GM19395 (cell line): ENCODE data around the gene LRCH1.

ENCODE experiments used
- ATAC-seq: cut with Tn5 transposase; IDR thresholded peaks from one replicate; pipeline ENCODE4 v1.9.1; 2021; ENCODE audit warnings: mild to moderate bottlenecking, moderate library complexity; ENCODE audit not compliant: unreplicated experiment

The LRCH1 gene

DNA sequence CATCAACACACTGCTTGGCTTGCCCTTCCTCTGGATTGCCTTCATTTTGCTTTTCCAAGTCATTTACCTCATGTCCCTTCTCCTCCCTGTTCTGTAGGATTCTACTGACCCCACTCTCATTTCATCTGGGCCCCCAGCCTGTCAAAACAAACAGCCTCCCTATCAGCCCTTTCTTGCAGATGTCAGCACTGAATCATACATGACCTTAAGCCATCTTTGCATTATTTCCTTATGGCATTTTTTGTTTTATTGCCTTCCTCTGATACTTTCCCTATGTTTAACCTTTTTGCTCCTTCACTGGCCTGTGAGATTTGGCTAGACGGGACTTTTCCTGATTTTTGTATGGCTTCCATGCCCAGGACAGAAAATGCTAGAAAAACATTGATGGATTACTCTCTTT, 8.7 kb downstream of the LRCH1 start:
- no peak for ATAC-seq

DNA sequence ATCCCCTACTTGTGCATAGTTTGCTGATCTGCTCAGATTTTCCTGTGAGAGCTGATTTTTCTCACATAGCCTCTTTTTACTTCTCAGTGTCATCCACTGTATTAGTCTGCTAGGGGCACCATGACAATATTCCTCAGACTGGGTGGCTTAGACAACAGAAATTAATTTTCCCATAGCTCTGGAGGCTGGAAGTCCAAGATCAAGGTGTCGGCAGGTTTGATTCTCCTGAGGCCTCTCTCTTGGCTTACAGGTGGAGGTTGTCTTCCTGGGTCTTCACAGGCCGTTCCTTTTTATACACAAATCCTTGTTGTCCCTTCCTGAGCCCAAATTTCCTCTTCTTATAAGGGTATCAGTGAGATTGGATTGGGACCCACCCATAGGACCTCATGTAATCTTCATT, 9.2 kb downstream of the LRCH1 start:
- no peak for ATAC-seq

DNA sequence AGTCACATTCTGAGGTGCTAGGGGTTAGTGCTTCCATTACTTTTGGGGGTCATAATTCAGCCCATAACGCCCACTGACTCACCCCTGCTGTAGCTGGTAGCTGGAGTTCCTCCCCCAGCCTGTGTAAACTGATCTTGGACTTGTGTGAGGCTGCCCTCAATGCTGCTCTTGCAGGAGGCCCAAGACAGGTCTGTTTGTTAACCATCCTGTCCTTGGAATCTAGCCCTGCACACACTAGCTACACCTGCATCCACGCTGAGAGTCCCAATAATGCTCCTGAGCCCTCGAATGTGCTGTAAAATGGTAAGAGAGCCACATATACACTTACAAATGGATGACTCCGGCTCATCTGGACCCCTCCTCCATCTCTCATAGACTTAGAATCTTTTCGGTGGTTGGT, 9.6 kb downstream of the LRCH1 start:
- no peak for ATAC-seq

DNA sequence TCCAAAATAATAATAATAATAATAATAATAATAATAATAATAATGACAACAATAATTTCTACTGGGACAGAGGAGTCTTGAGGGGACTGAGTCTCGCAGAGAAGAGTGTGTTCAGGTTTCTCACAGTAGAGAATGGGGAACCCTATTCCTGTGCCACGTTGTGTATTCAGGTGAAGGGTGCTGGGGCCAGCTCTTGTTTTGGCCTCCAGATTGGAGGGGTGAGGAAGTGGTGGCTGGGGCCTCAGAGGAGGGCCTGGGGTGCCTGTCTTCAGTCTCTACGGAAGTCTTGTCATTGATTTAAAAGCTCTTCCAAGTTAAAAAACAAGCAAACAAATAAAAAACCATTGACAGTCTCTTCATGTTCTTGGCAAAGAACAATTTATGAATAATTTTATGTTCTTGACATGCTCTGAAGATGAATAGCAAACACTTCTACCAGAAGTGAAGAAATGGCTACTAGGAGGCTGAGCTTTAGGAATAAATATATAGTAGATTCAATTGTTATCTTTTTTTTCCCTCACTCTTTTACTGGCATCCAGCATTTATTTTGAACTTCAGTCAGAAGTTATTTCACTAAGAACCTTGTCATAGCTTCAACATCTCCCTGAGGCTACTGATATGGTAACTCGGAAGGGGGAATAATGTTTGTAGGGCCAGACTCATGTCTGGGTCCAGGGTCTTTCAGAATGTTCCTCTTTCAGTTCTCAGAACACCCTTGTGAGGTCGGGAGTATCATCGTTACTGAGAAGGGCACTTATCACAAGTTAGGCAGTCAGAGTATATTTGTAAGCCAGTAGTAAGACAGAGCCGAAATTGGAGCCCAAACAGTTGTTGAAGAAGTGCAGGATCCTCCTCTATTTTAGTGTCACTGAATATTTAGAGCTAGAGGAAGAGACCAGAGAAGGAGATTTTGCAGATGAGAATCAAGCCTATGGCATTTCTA, 13.1 kb downstream of the LRCH1 start:
- peak; percentile 83 for ATAC-seq

DNA sequence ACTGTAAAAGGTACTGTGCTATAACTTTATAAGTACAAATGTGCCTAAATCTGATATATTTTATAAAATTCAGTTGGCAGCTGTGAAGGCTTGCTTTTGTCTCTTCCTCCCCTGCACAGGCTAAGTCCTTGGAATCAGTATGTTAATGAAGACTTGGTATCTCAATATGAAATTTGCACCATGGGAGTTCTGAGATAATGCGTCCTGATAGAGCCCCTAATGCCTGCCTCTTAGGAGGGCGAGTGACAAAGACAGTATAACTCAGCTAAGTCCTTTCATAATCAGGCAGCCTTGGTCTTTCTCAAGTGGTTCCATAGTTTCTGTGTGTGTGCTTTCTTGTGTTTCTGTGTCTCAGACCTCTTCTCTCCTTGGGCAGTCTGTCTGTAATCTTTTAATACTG, 14.7 kb downstream of the LRCH1 start:
- ATAC-seq, result no peak

DNA sequence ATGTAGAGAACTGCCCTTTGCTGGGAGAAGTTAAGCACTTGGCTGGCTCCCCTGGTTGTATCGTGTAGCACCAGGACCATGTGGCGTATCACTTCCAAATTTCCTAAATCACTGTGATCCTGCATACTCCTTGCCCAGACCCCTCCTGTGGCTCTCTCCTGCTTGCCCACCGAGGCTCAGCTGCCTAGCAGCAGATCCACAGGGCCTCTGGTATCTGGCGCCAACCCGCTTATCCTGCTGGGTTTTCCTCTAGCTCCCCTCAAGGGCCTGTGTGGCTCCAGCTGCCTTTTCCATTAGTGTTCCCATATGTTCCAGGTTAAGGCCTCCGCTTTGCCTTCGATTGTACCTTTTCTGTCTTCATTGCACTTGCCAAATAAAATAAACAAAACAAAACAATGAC, 16.5 kb downstream of the LRCH1 start:
- ATAC-seq, result no peak

DNA sequence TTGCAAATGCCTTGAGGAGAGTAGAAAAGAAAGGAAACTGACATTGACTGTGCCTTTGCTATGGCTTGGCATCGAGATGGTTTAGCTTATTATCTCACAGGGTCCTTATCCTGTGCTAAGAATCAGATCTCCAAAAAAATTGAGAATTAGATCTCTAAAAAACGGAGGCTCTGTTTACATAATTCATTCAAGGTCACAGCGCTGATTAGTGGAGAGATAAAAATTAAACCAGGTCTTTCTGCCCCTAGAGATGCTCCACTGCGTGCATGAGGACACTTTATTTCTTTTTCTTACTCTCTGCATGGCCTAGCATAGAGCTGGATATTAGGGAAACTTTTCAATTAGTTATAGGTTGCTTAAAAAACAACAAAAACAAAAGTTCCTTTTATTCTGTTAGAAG, 17.3 kb downstream of the LRCH1 start:
- ATAC-seq, result no peak

DNA sequence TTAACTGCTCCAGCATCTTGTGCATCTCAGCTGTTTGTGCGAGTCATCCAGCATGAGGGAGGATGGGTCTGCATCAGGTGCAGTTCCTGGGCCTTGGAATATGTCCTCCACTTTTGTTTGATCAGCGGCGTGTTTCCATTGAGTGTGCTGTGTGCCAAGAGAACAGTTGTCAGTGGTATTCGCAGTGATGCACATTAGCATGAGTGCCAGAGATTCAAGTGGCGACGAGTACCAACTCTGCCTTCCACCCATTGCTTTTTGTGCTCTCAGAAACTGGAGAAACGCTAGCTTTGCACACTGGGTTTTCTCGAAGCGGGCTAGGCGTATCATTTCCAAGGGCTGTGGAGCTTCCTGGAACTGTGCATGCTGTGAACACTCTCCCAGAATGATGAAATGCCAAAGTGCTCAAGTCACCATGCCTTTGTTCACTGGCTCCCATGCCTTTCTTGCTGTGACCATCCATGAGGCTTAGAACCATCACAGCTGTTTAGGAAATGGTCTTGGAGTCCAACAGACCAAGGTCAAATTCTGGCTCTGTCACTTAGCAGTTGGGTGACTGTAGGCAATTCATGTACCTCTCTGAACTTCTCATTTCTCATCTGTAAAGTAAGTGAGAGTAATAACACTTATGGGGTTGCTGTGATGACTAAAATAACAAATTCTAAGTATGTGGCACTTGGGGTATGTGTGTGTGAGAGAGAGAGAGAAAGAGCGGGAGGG, 18.4 kb downstream of the LRCH1 start:
- ATAC-seq, result no peak

DNA sequence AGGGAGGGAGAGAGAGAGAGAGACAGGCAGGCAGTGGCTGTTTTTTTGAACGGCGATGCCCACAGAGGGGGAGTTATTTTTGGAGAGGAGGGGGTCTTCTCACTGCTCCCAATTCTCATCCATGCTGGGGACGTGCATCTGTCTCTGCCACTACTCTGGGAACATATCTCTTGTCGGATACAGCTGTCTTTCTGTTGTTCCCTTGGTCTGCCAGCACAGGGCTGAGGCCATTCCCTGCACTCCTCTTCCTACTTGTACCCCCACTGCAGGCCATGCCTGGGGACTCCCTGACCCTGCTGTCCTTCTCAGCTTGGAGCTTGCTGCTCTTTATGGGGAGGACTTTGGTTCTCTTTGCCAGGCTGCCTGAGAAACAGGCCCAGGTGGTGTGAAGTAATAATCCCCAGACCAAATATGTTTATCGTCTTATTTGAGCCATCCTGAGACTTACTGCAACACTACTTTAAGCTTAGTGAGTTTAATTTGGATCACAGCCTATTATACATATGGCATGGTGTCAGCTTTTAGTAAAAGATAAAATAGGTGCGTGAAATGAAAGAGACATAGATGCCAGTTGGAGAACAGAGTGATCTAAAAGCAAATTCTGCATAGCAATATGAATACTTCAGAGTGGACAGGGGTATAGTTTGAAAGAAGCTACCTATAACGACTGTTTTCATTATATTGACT, 19.1 kb downstream of the LRCH1 start:
- ATAC-seq, result no peak

DNA sequence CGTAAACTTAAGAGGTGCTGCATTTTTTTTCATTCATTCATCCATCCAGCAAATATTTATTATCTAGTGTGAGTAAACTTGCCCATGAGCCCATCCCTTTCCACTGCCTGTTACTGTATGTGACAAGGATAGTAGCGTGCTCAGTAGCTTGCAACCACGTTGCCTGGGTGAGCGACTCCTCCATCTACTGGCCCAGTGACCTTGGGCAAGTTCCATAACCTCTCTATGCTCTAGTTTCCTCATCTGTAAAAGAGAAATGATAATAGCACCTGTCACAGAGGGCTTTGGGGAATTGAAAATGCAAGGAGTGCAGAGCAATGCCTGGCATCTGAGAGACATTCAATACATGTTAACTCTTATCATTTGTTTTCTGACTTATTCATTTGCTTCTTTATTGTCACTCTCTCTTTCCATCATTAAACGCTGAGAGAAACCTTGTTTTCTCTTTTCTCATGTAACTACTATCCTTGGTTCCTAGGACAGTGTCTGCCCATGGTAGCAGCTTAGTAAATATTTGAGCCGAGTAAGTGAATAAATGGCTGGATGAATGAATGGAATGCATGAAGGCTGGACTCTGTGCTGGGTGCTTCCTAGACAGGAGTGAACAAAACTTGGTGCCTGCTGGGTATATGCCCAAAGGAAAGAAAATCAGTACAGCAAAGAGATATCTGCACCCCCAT, 19.9 kb downstream of the LRCH1 start:
- no peak for ATAC-seq

DNA sequence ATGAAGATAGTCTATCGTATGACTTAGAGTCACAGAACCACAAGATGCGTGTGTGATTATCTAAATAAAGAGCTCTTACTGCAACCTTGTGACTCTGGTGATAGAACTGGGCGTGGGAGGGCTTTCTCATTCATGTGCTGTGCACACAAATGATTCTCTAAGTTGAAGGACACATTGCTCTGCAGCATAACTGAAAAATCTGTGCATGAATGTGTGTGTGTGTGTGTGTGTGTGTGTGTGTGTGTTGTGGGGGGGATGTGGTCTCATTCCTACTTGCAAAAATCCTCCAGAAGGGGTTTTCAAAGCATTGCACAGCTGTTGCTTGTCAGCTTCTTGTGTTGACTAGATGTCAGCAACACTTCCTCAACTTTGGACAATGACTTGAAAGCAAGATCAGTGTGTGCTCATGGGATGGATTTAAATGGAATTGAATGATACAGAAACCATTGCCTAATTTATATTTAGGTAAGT, 22.4 kb downstream of the LRCH1 start:
- no peak for ATAC-seq

DNA sequence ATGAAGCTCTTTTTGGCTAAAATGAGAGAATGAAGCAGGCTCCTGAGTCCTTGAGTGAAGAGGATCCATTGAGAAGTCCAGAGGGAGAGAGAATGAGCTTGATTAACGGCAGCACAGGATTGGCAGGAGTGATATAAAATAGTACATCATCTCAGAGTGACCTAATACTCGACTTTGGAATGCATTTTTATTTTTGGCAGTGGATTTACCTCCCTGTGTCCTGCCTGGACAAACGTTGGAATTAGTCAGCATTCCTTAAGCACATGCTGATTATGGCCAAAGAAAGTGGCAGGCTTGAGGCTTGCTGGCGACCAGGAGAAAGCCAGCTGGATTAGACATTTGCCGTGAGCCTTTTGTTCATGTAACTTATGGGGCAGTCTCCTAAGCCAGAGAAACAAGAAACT, 22.9 kb downstream of the LRCH1 start:
- no peak for ATAC-seq

DNA sequence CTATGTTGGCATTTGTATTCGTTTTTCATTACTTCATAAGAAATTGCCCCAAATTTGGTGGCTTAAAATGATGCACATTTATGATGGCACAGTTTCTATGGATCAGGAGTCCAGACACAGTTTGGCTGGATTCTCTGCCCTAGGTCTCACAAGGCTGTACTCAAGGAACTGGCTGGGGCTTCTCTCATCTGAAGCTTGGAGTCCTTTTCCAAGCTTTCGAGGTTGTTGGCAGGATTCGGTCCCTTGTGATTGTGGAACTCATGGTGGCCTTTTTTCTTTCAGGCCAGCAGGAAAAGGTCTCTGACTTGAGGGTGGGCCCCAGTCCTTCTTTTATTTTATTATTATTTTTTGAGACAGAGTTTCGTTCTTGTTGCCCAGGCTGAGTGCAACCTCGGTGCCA, 23.8 kb downstream of the LRCH1 start:
- ATAC-seq, result no peak

DNA sequence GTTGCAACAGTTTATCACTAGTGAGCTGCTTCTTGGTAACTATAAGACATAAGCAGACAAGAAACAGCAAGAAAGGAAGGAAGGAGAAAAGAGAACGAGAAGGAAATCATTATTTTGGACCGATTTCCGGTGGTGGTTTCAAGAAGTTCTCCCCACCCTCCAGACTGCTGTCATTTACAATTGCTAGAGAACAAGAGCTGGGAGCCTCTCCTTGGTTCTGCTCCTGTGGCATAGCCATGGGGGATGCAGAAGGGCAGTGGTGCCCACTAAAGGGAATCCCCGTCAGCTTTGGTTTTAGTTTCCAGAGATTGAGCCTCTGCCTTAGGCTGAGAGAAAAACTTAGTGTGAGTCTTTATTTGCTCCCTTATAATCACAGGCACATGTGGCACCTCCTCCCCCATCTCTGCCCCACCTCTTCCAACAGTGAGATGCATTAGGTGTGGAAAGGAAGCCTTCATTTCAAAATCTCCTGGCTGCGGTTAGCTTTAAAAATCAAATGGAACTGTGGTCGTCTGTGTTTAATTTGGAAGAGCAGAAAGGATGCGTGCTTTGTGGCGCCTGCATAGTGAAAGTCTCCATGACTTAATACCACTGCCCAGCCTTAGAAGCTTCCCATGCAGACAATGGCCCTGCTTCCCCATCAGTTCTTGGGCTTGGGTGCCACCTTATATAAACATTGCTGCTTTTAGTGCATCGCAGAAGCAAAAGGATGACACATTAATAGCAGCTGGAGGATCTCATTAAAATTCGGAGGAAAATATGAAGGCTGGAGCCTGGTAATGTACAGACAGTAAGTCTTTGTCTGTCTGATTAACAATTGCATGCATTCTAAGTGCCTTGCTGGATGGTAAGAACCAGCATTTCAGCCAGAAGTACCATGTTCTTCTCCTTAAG, 25.0 kb downstream of the LRCH1 start:
- ATAC-seq, result peak; percentile 18

DNA sequence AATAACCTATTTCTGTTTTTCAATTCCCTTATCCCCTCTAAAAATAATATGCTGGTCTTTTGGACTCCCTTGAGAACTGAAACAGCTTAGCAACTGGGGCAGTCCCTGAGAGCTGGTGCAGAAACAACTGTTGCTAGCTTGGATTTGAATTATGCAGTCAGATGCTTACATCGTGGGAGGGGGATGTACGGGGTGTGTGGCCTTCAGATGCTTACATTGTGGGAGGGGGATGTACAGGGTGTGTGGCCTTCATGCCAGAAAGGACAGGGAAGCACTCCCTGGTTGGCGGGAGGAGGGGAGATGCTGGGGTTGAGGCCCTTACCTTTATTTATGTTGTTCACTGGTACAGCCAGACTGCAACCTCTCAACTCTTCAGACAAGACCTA, 25.6 kb downstream of the LRCH1 start:
- peak; percentile 52 for ATAC-seq

DNA sequence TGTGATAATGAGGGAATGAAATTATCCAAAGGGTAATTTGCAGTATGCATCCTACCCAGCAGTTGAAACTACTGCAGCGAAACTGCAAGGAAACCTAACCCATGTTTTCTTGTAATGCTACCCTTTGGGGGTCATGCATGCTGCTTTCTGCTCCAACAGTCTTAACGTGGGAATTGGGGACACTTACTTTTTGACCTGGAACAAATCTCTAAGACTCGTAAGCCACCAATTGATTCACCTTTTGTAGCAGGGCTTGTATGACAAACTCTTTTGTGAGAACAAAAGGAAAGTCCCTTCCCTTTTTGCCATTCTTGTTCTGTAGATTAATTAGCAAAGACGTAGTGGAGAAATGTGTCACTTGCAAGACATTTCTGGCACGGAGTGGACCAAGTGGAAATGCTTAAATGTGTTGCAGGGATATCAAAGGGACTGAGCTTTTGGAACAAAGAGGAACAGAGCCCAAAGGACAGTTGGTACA, 27.4 kb downstream of the LRCH1 start:
- no peak for ATAC-seq

DNA sequence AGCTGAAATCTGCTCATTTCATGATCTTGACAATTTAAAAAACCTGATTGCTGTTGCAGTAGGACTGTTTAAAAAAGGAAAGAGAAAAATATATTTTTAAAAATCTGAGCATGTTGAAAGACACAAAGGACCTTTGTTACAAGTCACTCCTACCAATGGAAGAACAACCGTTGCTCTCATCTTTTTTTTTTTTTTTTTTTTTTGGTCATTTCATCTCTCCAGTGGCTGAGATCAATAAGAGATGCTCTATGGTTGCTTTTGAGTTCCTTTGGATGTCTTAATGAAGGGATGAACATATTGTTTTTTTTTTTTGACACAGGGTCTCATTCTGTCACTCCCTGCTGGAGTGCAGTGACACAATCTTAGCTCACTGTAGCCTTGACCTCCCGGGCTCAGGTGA, 29.2 kb downstream of the LRCH1 start:
- no peak for ATAC-seq

DNA sequence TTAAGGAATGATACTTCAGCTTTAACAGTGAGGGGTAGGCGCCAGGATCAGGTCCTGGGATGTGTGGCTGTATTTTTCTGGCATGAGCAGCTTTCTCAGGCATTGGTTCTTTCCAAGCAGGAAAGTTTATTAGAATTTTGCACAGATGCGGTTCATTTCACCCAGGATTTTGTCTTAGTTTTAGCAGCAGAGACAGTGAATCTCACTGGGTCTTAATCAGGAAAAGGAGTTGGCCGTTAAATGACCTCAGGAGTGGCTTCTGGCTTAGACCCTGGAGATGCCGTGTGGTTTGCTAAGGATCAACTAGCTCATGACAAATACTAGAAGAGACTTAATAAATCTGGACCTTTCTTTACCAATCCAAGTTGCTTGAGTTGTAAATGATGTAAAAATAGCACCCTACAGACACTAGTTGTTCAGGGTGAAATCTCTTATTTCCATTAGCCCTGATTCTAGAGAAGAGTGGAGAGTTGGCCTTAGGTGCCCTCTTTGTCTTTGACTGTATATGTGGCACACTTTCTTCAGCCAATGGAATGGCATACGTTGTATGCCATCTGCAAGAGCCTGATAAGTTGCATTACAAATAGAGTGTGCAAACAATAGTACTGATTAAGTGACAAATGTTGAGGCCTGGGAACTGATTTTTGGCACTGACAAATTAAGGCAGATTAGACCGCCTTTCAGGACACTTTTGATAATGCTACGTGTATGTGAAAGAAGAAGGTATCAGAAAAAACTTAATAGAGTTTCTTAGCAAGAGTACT, 34.0 kb downstream of the LRCH1 start:
- ATAC-seq, result no peak

DNA sequence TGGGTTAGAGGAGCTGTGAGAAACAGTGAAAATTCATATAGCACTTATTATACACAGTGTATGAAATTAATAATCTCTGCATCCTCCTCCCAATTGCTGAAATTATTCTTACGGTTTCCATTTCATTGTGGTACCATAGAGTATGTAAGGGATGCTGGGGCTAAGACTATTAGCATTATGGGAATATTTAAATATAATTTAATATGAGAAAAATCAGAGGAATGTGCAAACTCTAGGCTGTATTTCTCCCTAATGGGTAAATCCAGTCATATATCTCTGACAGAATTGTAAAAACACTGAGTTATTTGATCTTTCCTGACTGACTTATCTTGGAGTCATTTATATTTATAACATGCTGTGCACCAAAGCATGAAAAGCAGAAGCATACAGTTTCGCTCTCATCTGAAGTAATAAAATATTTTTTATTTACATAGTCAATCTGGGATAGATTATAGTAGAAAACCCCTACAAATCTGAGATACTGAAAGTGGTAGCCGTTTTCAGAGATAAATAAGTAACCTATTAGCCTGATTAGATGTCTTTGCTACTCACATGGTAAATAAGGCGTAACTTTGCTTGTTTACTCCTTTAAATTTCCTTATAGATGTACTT, 34.9 kb downstream of the LRCH1 start:
- ATAC-seq, result peak; percentile 61
